Retina (tissue), 1 donor: Measurements from ENCODE around the gene CD300A.

Experiments used
- DNase-seq: peaks from one replicate; pipeline ENCODE4 v3.0.0-alpha.2; 2016

The CD300A gene

GRCh38 chr17:74466111-74466827 lies at the start of gene CD300A:
Gene CD300A, plus strand, starts transcription at chr17:74466634. Its CDS starts 70 bp downstream, at chr17:74466704.
- DNase-seq, result peak; percentile 37

GRCh38 chr17:74417178-74418045 lies 49.0 kb upstream of the CD300A start:
- no peak for DNase-seq

- no peak for DNase-seq
These were observed 46.5 kb upstream of the CD300A start for GRCh38 chr17:74419928-74420411.

GRCh38 chr17:74424117-74424516 lies 42.3 kb upstream of the CD300A start:
- no peak for DNase-seq

GRCh38 chr17:74424657-74425056 lies 41.8 kb upstream of the CD300A start:
- DNase-seq, result peak; percentile 35

GRCh38 chr17:74426551-74427047 lies 39.8 kb upstream of the CD300A start:
- no peak for DNase-seq

GRCh38 chr17:74427048-74427762 lies 39.2 kb upstream of the CD300A start:
- no peak for DNase-seq

GRCh38 chr17:74427763-74428153 lies 38.7 kb upstream of the CD300A start:
- DNase-seq, result no peak

GRCh38 chr17:74429604-74430384 lies 36.6 kb upstream of the CD300A start:
- DNase-seq, result peak; percentile 17

GRCh38 chr17:74430385-74430705 lies 36.1 kb upstream of the CD300A start:
- DNase-seq, result no peak

- DNase-seq, result peak; percentile 70
These were observed 35.5 kb upstream of the CD300A start for GRCh38 chr17:74430706-74431567.

GRCh38 chr17:74431568-74432423 lies 34.6 kb upstream of the CD300A start, which contains the start of gene GPRC5C:
Gene GPRC5C, plus strand, starts transcription at chr17:74432088. Its CDS starts 7,689 bp downstream, at chr17:74439777.
- peak; percentile 77 for DNase-seq

GRCh38 chr17:74432424-74432690 lies 34.1 kb upstream of the CD300A start:
- DNase-seq, result no peak

GRCh38 chr17:74432766-74433391 lies 33.6 kb upstream of the CD300A start:
- no peak for DNase-seq

- DNase-seq, result no peak
These were observed 32.9 kb upstream of the CD300A start for GRCh38 chr17:74433421-74434121.

GRCh38 chr17:74435775-74436359 lies 30.6 kb upstream of the CD300A start:
- no peak for DNase-seq

GRCh38 chr17:74437702-74438101 lies 28.7 kb upstream of the CD300A start:
- DNase-seq, result no peak

GRCh38 chr17:74439691-74440567 lies 26.5 kb upstream of the CD300A start:
- no peak for DNase-seq
